GM23338 (cell line): ENCODE data around the gene MORN3. TPM values are rescaled to one million over a fixed set of nuclear protein-coding genes. Genes with fewer than 3 reads are reported as not detected.

ENCODE experiments used
- ATAC-seq: fragments of 200-7000 bp; cut with Tn5 transposase; 3 replicates; pipeline ENCODE4 v1.9.1; 2020
- DNase-seq: peaks from one replicate; pipeline ENCODE4 v3.0.0-alpha.2; 2015; ENCODE audit warnings: low spot score
- H2AFZ ChIP-seq: fragments of 200-600 bp; sonication (generic); 2 replicates; pipeline ENCODE4 v1.8.0; 2016; ENCODE audit warnings: antibody characterized with exemption, mild to moderate bottlenecking, moderate library complexity
- H3F3A ChIP-seq: fragments of 200-600 bp; sonication (generic); replicated peaks from 2 replicates; pipeline ENCODE4 v1.8.0; 2017; ENCODE audit warnings: antibody characterized with exemption, mixed run types, low read depth
- H3K27ac ChIP-seq: fragments of 200-600 bp; sonication (generic); 2 replicates; pipeline ENCODE4 v1.6.1; 2016; ENCODE audit warnings: low read depth
- H3K27me3 ChIP-seq: fragments of 200-600 bp; sonication (generic); 2 replicates; pipeline ENCODE4 v1.8.0; 2016; ENCODE audit warnings: mild to moderate bottlenecking, mixed run types, moderate library complexity; ENCODE audit not compliant: insufficient read depth
- H3K36me3 ChIP-seq: fragments of 200-600 bp; sonication (generic); 2 replicates; pipeline ENCODE4 v1.8.0; 2016; ENCODE audit warnings: mild to moderate bottlenecking; ENCODE audit not compliant: insufficient read depth
- H3K4me1 ChIP-seq: fragments of 200-600 bp; sonication (generic); 2 replicates; pipeline ENCODE4 v1.8.0; 2016; ENCODE audit warnings: mild to moderate bottlenecking, moderate library complexity; ENCODE audit not compliant: insufficient read depth
- H3K4me2 ChIP-seq: fragments of 200-600 bp; sonication (generic); 2 replicates; pipeline ENCODE4 v1.7.1; 2017; ENCODE audit warnings: mixed run types
- H3K4me3 ChIP-seq: fragments of 200-600 bp; sonication (generic); 2 replicates; pipeline ENCODE4 v1.6.1; 2016; ENCODE audit warnings: mixed run types
- H3K79me2 ChIP-seq: fragments of 200-600 bp; sonication (generic); replicated peaks from 2 replicates; pipeline ENCODE4 v1.8.0; 2017; ENCODE audit warnings: mild to moderate bottlenecking; ENCODE audit not compliant: insufficient read depth
- H3K9me2 ChIP-seq: fragments of 200-600 bp; sonication (generic); 2 replicates; pipeline ENCODE4 v1.8.0; 2017; ENCODE audit not compliant: insufficient read depth
- H4K20me1 ChIP-seq: fragments of 200-600 bp; sonication (generic); replicated peaks from 2 replicates; pipeline ENCODE4 v1.8.0; 2017; ENCODE audit warnings: mild to moderate bottlenecking; ENCODE audit not compliant: insufficient read depth
- H3K27ac Mint-ChIP-seq: 2 replicates; pipeline ENCODE4 v1.8.0; 2020; ENCODE audit warnings: inconsistent platforms, mild to moderate bottlenecking, moderate library complexity, mixed read lengths
- H3K27me3 Mint-ChIP-seq: 3 replicates; pipeline ENCODE4 v1.8.0; 2022; ENCODE audit warnings: low read depth, mild to moderate bottlenecking, moderate library complexity, mixed read lengths, inconsistent platforms; ENCODE audit not compliant: insufficient read depth, poor library complexity
- H3K36me3 Mint-ChIP-seq: 3 replicates; pipeline ENCODE4 v1.8.0; 2021; ENCODE audit warnings: low read depth, mild to moderate bottlenecking, inconsistent platforms, moderate library complexity, mixed read lengths
- H3K4me1 Mint-ChIP-seq: 3 replicates; pipeline ENCODE4 v1.8.0; 2020; ENCODE audit warnings: mild to moderate bottlenecking, inconsistent platforms, mixed read lengths
- H3K4me3 Mint-ChIP-seq: 3 replicates; pipeline ENCODE4 v1.8.0; 2021; ENCODE audit warnings: moderate library complexity, mild to moderate bottlenecking, inconsistent platforms, mixed read lengths
- H3K9me3 Mint-ChIP-seq: 3 replicates; pipeline ENCODE4 v1.8.0; 2020; ENCODE audit warnings: moderate library complexity, mild to moderate bottlenecking, inconsistent platforms, mixed read lengths
- CREB1 ChIP-seq: fragments of 250-450 bp; sonication (Bioruptor Pico); IDR thresholded peaks from 2 replicates; pipeline ENCODE4 v1.5.0; 2020; ENCODE audit warnings: low read depth, mild to moderate bottlenecking, moderate library complexity
- CTCF ChIP-seq, 2 experiments: fragments of 200-600 bp in 1 of 2; sonication (generic) in 1 of 2; conservative IDR thresholded peaks; 2 replicates each; pipeline versions ENCODE4 v1.5.1 to v1.6.1; 2016 to 2017; ENCODE audit warnings: antibody characterized with exemption in 2 of 2, low read depth in 2 of 2, mild to moderate bottlenecking in 2 of 2, moderate library complexity in 1 of 2
- ETS1 ChIP-seq: IDR thresholded peaks from 2 replicates; pipeline ENCODE4 v1.6.1; 2016; ENCODE audit warnings: antibody characterized with exemption
- EZH2 ChIP-seq: fragments of 200-600 bp; sonication (generic); IDR thresholded peaks from one replicate; pipeline ENCODE4 v1.8.0; 2017; ENCODE audit warnings: antibody characterized with exemption, mild to moderate bottlenecking, low read depth; ENCODE audit not compliant: unreplicated experiment
- EZH2phosphoT487 ChIP-seq: fragments of 200-600 bp; sonication (generic); IDR thresholded peaks from one replicate; pipeline ENCODE4 v1.8.1; 2018; ENCODE audit warnings: antibody characterized with exemption; ENCODE audit not compliant: unreplicated experiment
- JUNB ChIP-seq: IDR thresholded peaks from one replicate; pipeline ENCODE4 v1.6.1; 2016; ENCODE audit warnings: antibody characterized with exemption; ENCODE audit not compliant: unreplicated experiment
- NANOG ChIP-seq: IDR thresholded peaks from 2 replicates; pipeline ENCODE4 v1.6.1; 2016; ENCODE audit warnings: antibody characterized with exemption, borderline replicate concordance
- POLR2AphosphoS5 ChIP-seq: IDR thresholded peaks from 2 replicates; pipeline ENCODE4 v1.6.1; 2016; ENCODE audit warnings: antibody characterized with exemption, low read depth
- STAT1 ChIP-seq: IDR thresholded peaks from one replicate; pipeline ENCODE4 v1.6.1; 2016; ENCODE audit warnings: antibody characterized with exemption; ENCODE audit not compliant: unreplicated experiment
- ZNF114 ChIP-seq: fragments of 250-450 bp; sonication (Bioruptor Pico); IDR thresholded peaks from 2 replicates; pipeline ENCODE4 v1.5.0; 2020; ENCODE audit warnings: mild to moderate bottlenecking, moderate library complexity
- ZNF331 ChIP-seq: fragments of 250-450 bp; sonication (Bioruptor Pico); IDR thresholded peaks from 2 replicates; pipeline ENCODE4 v1.5.0; 2020; ENCODE audit warnings: low read depth, mild to moderate bottlenecking, moderate library complexity
- ZNF462 ChIP-seq: fragments of 250-450 bp; sonication (Bioruptor Pico); IDR thresholded peaks from 2 replicates; pipeline ENCODE4 v1.5.0; 2020; ENCODE audit warnings: mild to moderate bottlenecking, moderate library complexity
- polyA plus RNA-seq: library from polyadenylated mRNA; unstranded; fragments of >200 nt; fragmentation: Nextera tagmentation; extraction: Ambion mirVana; gene quantifications from 2 replicates; pipeline ENCODE4 v1.2.1, GENCODE V29; 2016
- total RNA-seq: library from RNA; depleted of rRNA; stranded (reverse); fragments of >200 nt; shearing (Covaris generic); gene quantifications from 2 replicates; pipeline ENCODE4 v1.2.3, GENCODE V29; 2014
- TF ChIP-seq, protein P1 (sequence below): IDR thresholded peaks from one replicate; pipeline ENCODE4 v1.6.1; 2018; ENCODE audit warnings: antibody characterized with exemption; ENCODE audit not compliant: unreplicated experiment

MORN3 gene
- total and polyA plus RNA-seq, 2 experiments from 2014 or later: 0.14 to 0.36 TPM

DNA sequence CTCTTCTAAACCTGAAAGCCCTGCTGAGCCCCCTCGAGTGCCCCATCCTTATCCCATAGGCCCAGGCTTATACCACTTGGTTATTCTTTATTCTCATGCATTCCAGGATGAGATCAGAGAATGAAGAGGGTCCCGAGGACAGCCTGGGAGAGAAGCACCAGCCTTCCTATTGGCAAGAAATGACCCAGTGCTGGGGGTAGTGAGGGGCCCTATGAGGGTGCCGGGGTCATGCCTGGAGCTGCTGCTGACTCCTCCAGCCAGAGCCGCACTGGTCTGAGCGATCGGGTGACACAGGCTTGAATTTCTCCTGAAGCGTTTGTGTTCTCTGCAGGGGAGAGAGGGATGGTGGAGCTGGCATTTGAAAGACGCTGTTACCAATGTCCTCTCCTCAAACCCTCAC lies 18.1 kb downstream of the MORN3 start:
- Histone ChIP-seq H3K79me2 (no peaks in the 10 kb centered on the region), H3K27ac (no peak overlapping the region), H3K4me3 (no peak overlapping the region), H3K36me3 (no peaks in the 10 kb centered on the region), H3F3A (0 out of 2 replicates have a peak, but pooled peaks cover 3% of the 10 kb centered on the region), H3K27me3 (no peaks in the 10 kb centered on the region), H3K4me2 (no peak overlapping the region), H3K4me1 (no peaks in the 10 kb centered on the region), H3K9me2 (no peaks in the 10 kb centered on the region), H4K20me1 (no peaks in the 10 kb centered on the region), H2AFZ (no peak overlapping the region)
- Mint-ChIP-seq H3K27ac (no peak overlapping the region), H3K27me3 (peaks cover 12% of the 10 kb centered on the region), H3K4me3 (no peak overlapping the region), H3K4me1 (peaks cover 4% of the 10 kb centered on the region; the same call in 2 of the 3 replicates), H3K9me3 (no peaks in the 10 kb centered on the region), H3K36me3 (peaks cover 3% of the 10 kb centered on the region; the same call in 1 of the 3 replicates)
- DNase-seq (no peak), ATAC-seq (peak; percentile 69)
- no peak for TF ChIP-seq ZNF331 (CRISPR knock-in tag)
- TF ChIP-seq CTCF (conservative IDR thresholded peaks at IDR 0.05; ENCODE audit: low read depth in 2 of 2): no peak
- no peak for TF ChIP-seq CREB1 (CRISPR knock-in tag)
- TF ChIP-seq JUNB: no peak
- no peak for TF ChIP-seq POLR2AphosphoS5
- TF ChIP-seq NANOG: no peak
- no peak for TF ChIP-seq ZNF114 (CRISPR knock-in tag)
- no peak for TF ChIP-seq EZH2
- TF ChIP-seq, protein P1, sequence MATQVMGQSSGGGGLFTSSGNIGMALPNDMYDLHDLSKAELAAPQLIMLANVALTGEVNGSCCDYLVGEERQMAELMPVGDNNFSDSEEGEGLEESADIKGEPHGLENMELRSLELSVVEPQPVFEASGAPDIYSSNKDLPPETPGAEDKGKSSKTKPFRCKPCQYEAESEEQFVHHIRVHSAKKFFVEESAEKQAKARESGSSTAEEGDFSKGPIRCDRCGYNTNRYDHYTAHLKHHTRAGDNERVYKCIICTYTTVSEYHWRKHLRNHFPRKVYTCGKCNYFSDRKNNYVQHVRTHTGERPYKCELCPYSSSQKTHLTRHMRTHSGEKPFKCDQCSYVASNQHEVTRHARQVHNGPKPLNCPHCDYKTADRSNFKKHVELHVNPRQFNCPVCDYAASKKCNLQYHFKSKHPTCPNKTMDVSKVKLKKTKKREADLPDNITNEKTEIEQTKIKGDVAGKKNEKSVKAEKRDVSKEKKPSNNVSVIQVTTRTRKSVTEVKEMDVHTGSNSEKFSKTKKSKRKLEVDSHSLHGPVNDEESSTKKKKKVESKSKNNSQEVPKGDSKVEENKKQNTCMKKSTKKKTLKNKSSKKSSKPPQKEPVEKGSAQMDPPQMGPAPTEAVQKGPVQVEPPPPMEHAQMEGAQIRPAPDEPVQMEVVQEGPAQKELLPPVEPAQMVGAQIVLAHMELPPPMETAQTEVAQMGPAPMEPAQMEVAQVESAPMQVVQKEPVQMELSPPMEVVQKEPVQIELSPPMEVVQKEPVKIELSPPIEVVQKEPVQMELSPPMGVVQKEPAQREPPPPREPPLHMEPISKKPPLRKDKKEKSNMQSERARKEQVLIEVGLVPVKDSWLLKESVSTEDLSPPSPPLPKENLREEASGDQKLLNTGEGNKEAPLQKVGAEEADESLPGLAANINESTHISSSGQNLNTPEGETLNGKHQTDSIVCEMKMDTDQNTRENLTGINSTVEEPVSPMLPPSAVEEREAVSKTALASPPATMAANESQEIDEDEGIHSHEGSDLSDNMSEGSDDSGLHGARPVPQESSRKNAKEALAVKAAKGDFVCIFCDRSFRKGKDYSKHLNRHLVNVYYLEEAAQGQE: no peak
- no peak for TF ChIP-seq STAT1
- no peak for TF ChIP-seq EZH2phosphoT487
- no peak for TF ChIP-seq ETS1
- no peak for TF ChIP-seq ZNF462 (CRISPR knock-in tag)
